ENCODE data around the gene LIN7B. TPM values are rescaled to one million over a fixed set of nuclear protein-coding genes. Genes with fewer than 3 reads are reported as not detected.

LIN7B gene
- total RNA-seq, 1 donor from 2014 or later = 4.2 TPM

DNA sequence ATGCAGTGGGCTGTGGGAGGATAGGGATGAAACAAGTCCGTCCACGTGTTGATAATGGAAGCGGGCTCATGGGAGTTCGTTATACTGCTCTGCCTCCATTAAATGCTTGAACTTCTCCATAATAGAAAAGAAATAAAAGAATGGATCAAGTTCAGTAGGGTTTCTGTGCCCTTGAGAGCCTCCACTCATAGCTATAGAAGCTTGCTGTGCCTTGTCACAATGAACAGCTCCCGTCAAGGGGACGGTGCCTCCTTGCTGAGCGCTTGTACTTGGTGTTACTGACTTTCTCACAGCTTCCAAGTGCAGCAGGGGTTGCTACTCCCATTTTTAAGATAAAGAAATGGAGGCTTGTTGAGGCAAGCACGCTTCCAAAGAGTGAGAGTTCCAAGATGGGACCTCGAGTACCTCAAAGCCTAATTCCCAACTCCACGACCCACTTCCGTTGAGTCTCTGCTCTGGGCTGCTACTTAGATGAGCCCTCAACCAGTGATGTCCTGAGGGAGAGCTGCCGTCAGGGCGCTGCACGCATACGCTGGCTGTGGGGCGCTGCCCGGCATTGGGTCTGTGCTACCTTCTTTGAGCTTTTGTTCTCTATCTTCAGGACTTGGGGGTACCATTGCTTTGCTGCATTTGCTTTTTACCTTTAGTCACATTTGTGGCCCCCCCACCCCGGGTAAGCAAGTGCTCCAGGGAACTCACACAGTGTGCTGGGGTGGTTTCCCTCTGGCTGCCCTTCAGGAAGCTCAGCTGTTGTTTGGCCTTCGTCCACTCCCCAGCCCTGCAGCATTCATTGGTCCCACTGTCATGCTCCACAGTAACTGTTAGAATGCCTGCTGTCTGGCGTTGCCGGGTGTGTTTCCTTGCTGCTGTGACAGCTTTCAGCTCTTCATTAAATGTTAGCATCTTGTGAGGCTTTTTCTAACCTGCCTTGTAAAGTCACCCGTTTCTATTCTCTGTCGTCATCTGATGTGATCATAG, 19.4 kb upstream of the LIN7B start:
- intact Hi-C loops (cut with micrococcal nuclease) = no loop called here

DNA sequence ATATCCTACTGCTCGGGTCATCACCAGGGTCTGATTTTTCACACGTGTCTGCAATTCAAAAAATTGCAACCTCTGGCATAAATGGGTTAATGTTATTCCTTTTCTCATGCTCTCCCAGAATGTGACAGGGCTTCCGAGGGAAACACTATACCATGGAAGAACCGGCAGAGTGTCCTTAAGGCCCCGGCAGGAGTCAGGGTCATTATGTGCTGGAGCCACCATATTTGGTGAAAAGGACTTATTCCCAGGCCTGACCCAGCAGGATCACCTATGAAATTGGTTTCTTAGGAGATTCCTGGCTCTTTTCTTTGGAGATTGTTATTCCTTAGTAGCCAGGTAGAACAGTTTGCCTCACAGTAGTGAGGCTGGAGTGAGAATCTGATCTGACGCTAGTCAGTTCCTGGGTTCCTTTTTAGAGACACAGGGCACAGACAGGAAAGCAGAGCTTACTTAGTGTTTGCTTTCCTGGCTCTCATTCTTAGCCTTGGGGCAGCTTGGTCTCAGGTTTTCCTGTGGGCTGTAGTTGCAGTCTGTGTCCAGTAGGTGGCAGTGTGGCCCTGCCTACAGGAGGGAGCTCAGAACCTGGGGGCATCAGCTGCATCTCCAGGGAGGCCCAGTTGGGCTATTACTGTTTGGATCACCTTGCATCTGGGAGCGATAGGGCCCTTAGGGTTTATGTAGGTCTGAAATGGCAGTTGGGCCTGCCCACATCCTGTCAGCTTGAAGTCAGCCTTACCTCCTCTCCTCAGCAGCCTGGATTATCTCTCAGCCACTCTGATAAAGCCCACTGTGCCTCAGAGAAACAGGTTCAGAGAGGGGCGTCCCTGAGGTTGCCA, 16.5 kb upstream of the LIN7B start:
- intact Hi-C loops (cut with micrococcal nuclease) = loop anchor here (1.0 kb wide), 1 partner anchor 49 kb away; no protein-coding TSS in a partner anchor

DNA sequence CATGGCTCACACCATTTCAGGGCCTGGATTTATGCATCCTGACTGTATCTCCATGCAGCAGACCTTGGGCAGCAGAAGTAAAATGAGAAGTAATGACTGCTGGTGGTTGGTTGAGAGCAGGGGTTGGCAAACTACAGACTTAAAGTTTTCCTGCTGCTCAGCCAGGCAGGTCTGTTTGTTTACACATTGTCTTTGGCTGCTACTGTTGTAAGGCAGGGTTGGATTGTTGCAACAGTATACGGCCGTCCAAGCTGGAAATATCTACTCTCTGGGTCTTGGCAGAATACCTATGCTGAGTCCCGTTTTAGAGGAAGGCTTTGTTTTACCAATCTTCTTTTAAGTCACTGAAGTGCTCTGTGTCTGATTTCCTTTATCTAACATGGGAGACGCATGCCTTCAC, 15.4 kb upstream of the LIN7B start:
- intact Hi-C loops (cut with micrococcal nuclease) = no loop called here

DNA sequence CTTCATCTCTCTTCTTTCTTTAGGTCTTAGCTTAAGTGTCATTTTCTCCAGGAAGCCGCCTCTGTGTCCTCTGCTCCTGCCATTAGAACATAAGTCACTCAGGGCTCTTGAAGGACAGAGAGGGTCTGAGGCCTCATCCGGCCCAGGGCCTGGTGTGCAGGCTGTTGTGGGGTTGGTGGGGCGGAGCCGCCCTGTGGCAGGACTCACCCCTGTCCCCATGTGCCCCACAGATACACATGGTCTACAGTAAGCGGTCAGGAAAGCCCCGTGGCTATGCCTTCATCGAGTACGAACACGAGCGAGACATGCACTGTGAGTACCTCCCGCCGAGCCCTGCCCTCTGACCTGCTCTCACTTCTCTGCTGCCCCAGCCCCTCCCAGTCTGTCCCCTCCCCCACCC, 13.0 kb upstream of the LIN7B start:
- intact Hi-C loops (cut with micrococcal nuclease) = loop anchor here (10.0 kb wide), 1 partner anchor 104 kb away; no protein-coding TSS in a partner anchor

DNA sequence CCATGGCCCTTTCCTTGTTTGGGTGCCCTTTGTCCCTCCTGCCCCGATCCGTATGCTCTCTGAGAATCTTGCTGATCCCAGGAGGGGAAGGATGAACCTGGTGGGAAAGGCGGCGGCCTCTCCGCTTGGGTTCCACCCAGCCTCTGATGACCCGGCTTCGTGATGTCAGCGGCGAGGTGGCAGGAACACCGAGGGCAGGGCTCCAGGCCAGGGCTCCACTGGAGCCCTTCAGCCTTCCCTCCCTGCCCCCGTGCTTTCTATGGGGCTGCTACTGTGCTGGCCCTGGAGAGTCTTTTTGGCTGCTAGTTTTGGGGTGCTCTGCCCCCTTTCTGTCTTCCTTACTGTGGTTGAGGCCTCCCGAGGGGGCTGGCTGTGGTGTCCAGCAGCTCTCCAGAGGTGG, 11.9 kb upstream of the LIN7B start:
- intact Hi-C loops (cut with micrococcal nuclease) = loop anchor here (10.0 kb wide), 1 partner anchor 102 kb away; no protein-coding TSS in a partner anchor

DNA sequence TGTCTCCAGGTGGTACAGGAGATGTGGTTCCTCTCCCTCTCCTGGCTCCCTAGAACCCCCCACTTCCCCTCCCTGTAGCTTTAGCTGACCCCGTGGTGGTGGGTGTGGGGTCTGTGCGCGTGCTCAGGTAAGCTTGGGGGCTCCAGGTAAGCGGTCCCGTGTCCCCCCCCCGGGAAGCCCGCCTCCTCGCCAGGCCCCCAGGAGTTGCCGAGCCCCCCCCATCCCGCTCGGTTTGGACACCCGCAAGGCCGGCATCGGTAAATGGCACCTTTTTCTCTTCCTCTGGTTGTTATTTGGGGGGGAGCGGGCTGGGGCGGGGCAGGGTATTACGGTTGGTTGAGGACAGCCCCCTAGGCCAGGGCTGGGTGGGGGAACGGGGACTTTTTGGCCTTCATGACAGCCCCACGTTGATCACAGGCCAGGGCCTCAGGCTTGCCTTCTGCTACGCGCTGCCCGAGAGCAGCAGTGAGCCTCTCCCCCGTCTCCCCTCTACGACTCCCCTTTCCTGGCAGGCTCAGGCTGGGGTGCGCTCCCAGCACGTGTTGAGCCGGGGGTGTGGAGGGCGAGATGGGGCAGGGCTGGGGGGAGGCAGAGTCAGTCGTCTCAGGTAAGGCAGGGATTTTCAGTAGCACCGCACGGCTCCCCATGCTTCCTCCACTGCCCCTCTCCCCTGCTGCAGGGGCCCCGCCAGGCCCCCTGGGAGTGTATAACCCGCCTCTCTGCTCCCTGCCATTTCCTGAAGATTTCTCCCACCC, 10.7 kb upstream of the LIN7B start:
- intact Hi-C loops (cut with micrococcal nuclease) = loop anchor here (10.0 kb wide), 1 partner anchor 101 kb away; no protein-coding TSS in a partner anchor

DNA sequence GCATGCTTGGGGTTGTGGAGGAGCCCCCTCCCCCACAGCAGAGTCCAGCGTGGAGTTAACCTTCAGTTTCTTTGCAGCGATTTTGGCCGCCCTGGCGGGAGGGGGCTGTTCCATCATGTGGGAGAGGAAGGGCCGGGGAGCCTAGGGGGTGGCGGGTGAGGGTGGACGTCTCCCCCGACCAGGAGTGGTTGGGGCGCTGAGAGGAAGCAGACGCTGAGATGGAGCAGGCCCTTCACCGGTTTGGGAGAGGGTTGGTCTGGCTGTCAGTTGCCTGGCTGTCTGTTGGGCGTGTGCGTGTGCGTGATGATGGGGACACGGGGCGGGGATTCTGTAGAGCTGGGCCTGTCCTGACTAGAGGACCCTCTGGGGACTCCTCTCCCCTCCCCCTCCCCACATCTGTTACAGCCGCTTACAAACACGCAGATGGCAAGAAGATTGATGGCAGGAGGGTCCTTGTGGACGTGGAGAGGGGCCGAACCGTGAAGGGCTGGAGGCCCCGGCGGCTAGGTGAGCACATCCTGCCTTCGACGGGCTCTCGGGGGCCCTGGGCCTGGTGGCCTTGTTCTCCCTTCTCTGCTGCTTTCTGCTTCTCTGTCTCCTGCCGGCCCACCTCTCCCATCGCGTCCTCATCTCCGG, 9.8 kb upstream of the LIN7B start:
- intact Hi-C loops (cut with micrococcal nuclease) = loop anchor here (10.0 kb wide), 1 partner anchor 100 kb away; no protein-coding TSS in a partner anchor

DNA sequence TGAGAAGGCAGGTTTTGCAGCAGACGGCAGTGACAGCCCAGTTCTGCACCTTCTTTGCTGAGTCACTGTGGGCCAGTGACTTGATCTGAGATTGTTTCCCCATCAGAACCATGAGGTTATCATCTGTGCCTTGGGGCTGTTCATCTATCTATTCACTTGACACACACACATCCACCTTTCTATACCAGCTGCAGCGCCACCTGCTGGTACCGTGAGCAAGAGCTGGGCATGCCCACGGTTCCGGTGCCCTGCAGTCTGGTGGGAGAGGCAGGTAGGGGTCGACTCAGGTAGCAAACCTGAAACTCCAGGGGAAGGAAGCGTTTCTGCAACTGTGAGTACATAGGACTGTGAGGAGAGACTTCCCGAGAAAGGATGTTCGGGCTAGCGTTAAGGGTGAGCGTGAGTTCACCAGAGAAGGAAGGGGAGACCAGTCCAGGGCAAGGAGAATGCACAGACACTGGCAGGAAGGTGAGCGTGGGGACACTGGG, 7.5 kb upstream of the LIN7B start:
- intact Hi-C loops (cut with micrococcal nuclease) = loop anchor here (1.0 to 10.0 kb wide), 2 partner anchors 8 to 98 kb away; partner anchors contain the start of gene LIN7B

DNA sequence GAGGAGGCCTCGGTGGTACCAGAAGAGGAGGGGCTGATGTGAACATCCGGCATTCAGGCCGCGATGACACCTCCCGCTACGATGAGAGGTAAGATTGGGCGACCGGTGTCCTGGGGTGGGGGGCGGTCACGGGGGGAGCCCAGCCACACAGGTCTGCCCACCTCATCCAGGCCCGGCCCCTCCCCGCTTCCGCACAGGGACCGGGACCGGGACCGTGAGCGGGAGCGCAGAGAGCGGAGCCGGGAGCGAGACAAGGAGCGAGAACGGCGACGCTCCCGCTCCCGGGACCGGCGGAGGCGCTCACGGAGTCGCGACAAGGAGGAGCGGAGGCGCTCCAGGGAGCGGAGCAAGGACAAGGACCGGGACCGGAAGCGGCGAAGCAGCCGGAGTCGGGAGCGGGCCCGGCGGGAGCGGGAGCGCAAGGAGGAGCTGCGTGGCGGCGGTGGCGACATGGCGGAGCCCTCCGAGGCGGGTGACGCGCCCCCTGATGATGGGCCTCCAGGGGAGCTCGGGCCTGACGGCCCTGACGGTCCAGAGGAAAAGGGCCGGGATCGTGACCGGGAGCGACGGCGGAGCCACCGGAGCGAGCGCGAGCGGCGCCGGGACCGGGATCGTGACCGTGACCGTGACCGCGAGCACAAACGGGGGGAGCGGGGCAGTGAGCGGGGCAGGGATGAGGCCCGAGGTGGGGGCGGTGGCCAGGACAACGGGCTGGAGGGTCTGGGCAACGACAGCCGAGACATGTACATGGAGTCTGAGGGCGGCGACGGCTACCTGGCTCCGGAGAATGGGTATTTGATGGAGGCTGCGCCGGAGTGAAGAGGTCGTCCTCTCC, 6.3 kb upstream of the LIN7B start:
- intact Hi-C loops (cut with micrococcal nuclease) = loop anchor here (10.0 kb wide), 1 partner anchor 97 kb away; no protein-coding TSS in a partner anchor

DNA sequence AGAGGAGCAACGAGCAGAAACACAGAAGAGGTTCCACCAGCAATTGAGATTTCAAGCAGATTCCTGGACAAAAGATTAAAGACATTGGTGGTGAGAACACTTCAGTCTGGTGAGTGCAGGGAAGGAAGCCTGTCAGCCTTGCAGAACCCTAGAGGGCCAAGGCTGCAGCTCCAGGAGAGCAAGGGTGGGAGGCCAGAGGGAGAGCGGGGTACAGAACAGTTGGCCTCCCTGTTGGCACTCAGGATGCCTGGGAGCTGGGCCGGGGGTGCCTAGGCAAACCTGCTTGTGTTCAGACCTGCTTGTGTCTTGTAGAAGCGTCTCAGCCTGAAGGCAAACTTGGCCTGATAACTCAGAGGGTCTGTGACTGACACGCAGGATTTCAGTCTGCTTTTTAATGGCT, 5.1 kb upstream of the LIN7B start:
- intact Hi-C loops (cut with micrococcal nuclease) = loop anchor here (10.0 kb wide), 1 partner anchor 96 kb away; no protein-coding TSS in a partner anchor

DNA sequence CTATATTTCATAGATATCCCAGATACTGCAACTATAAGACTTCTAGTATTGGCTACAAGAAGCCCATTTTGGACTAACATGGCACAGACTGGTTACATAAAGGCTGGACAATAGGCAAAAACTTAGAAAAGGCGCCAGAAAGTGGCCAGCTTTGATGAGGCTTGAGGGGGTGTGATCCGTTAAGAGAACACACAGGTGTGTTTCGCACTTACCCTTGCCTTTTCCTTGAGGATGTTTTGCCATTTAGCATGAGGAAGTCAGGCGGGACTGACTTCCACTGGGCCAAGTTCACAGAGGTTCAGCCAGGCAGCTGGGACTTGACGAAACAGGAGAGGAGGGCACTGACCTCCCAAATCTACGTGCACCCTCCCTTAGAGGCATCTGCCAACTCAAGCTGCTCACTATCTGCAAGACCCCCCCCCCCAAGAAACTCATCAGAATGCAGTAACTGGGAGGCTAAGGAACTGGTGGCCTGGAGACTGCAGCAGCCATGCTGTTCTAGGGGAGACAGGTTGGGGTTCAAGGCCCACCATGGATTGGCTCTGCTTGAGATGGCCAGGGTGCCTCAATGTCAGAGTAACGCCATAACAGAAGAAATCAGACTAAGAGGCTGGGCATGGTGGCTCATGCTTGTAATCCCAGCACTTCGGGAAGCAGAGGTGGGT, 4.5 kb upstream of the LIN7B start:
- intact Hi-C loops (cut with micrococcal nuclease) = loop anchor here (10.0 kb wide), 1 partner anchor 95 kb away; no protein-coding TSS in a partner anchor

DNA sequence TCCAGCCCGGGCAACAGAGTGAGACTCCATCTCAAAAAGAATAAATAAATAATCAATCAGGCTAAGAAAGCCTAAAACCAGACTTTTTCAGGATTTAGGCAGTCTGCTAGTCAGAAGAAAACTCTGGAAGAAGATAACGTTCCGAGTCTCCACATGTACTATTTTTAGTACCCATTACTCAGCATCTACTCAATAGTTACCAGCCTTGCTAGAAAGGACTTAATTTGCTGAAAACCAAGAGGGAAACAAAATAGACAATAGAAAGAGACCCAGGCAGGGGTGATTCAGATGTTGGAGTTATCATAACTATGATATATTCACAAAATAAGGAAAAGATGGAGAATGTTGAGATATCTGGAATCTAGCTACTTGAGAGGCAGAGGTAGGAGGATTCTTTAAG, 3.6 kb upstream of the LIN7B start:
- intact Hi-C loops (cut with micrococcal nuclease) = no loop called here

DNA sequence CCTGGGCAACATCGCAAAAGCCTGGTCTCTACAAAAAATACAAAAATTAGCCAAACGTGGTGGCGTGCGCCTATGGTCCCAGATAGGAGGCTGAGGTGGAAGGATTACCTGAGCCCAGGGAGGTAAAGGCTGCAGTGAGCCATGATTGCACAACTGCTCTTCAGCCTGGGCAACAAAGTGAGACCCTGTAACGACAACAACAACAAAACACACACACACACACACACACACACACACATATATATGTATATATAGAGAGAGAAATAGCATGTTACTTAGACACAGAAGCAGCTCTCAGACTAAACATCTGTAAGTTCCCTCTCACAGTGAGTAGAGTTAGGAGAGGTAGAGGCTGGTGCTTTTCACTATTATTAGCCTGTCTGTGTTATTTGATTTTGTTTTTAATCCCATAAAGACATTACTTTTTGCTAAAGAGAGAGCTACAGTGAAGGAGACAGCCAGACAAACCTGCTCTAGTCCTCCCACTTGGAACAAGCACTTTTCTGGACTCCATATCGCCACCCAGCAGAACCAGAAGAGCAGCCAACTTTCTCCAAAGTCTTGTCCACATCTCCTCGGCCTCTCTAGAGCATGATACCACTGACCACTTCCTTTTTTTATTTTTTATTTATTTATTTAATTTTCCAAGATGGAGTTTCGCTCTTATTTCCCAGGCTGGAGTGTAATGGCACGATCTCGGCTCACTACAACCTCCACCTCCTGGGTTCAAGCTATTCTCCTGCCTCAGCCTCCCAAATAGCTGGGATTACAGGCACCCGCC, 2.8 kb upstream of the LIN7B start:
- intact Hi-C loops (cut with micrococcal nuclease) = no loop called here

DNA sequence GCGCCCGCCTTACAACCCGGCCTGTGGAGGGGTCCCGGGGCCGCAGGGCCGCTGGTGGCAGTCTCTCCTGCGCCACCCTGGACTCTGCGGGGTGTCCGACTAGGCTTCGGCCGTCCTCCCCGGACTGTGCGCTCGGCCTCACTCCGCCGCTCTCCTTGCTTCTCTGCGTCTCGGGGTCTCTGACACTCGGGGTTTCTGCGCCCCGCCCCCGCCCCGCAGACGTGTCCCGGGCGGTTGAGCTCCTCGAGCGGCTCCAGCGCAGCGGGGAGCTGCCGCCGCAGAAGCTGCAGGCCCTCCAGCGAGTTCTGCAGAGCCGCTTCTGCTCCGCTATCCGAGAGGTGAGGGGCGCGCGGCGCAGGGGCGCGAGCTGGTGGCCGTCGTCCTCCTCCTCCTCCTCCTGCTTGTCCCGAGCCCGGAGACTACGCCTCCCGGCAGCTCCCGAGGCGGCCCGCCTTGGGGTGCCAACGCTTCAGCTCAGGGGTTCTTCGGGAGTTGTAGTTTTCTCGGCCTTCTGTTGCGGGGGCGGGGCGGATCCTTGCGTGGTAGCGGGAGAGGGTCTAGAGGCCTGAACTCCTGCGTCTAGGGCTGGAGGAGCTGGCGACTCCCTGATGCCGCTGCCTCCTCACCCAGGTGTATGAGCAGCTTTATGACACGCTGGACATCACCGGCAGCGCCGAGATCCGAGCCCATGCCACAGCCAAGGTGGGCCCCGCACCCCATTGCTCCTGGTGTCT, 627 bp downstream of the LIN7B start:
- intact Hi-C loops (cut with micrococcal nuclease) = loop anchor here (1.0 to 2.0 kb wide), 2 partner anchors 8 to 14 kb away; no protein-coding TSS in a partner anchor

DNA sequence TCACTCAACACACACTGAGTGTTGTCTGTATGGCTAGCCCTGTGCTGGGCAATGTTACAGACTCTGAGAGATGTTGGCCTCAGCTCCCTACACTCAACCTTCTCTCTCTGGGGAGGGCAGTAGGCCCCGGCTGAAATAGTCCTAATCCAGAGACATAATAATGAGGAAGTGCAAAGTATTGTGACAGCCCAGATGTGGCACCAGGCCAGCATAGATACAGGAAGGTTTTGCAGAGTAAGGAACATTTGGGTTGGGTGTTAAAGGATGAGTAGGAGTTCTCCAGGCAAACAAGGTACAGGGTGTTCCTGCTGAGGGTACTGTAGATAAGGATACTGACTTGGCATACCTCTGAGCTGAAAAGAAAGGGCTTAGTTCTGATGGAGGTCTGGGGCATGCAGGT, 2.4 kb downstream of the LIN7B start:
- intact Hi-C loops (cut with micrococcal nuclease) = no loop called here

DNA sequence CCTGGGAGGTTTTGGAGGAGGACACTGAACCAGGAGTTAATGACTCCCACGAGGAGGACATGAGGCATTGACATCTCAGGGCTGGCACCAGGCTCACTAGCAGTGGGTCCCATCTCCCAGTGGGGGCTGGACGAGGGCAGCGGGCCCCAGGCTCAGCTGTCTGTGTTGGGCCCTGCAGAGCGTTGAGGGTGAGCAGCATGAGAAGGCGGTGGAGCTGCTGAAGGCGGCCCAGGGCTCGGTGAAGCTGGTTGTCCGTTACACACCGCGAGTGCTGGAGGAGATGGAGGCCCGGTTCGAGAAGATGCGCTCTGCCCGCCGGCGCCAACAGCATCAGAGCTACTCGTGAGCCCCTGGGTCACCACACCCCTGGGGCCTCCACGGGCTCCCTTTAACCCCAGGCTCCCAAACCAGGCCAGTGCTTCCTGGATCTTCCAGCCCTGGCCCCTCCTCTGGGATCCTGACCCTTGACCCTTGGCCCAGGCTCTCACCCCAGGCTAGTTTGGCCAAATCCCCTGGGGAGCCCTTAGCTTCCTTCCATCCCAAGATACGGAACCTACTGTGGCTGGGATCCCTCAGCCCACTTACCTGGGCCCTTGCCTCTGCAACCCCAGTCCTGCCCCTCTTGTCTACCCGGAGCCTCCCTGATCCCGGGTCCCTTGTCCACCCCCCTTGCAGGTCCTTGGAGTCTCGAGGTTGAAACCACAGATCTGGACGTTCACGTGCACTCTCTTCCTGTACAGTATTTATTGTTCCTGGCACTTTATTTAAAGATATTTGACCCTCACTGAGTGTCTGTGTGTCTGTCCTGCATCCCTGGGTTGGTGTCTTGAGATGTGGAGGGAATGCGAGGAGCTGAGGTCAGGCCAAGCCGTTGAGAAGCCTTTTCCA, 3.8 kb downstream of the LIN7B start:
- intact Hi-C loops (cut with micrococcal nuclease) = loop anchor here (2.0 kb wide), 3 partner anchors 29 to 125 kb away; partner anchors contain the start of genes GYS1, RUVBL2 and SNRNP70
